GM23338 (cell line): ENCODE results near the gene ZNF536. TPM values are rescaled to one million over a fixed set of nuclear protein-coding genes. Genes with fewer than 3 reads are reported as not detected.

Source experiments
- ATAC-seq: fragments of 200-7000 bp; cut with Tn5 transposase; 3 replicates; pipeline ENCODE4 v1.9.1; 2020
- DNase-seq: peaks from one replicate; pipeline ENCODE4 v3.0.0-alpha.2; 2015; ENCODE audit warnings: low spot score
- H2AFZ ChIP-seq: fragments of 200-600 bp; sonication (generic); 2 replicates; pipeline ENCODE4 v1.8.0; 2016; ENCODE audit warnings: antibody characterized with exemption, mild to moderate bottlenecking, moderate library complexity
- H3F3A ChIP-seq: fragments of 200-600 bp; sonication (generic); replicated peaks from 2 replicates; pipeline ENCODE4 v1.8.0; 2017; ENCODE audit warnings: antibody characterized with exemption, mixed run types, low read depth
- H3K27ac ChIP-seq: fragments of 200-600 bp; sonication (generic); 2 replicates; pipeline ENCODE4 v1.6.1; 2016; ENCODE audit warnings: low read depth
- H3K27me3 ChIP-seq: fragments of 200-600 bp; sonication (generic); 2 replicates; pipeline ENCODE4 v1.8.0; 2016; ENCODE audit warnings: mild to moderate bottlenecking, mixed run types, moderate library complexity; ENCODE audit not compliant: insufficient read depth
- H3K36me3 ChIP-seq: fragments of 200-600 bp; sonication (generic); 2 replicates; pipeline ENCODE4 v1.8.0; 2016; ENCODE audit warnings: mild to moderate bottlenecking; ENCODE audit not compliant: insufficient read depth
- H3K4me1 ChIP-seq: fragments of 200-600 bp; sonication (generic); 2 replicates; pipeline ENCODE4 v1.8.0; 2016; ENCODE audit warnings: mild to moderate bottlenecking, moderate library complexity; ENCODE audit not compliant: insufficient read depth
- H3K4me2 ChIP-seq: fragments of 200-600 bp; sonication (generic); 2 replicates; pipeline ENCODE4 v1.7.1; 2017; ENCODE audit warnings: mixed run types
- H3K4me3 ChIP-seq: fragments of 200-600 bp; sonication (generic); 2 replicates; pipeline ENCODE4 v1.6.1; 2016; ENCODE audit warnings: mixed run types
- H3K79me2 ChIP-seq: fragments of 200-600 bp; sonication (generic); replicated peaks from 2 replicates; pipeline ENCODE4 v1.8.0; 2017; ENCODE audit warnings: mild to moderate bottlenecking; ENCODE audit not compliant: insufficient read depth
- H3K9me2 ChIP-seq: fragments of 200-600 bp; sonication (generic); 2 replicates; pipeline ENCODE4 v1.8.0; 2017; ENCODE audit not compliant: insufficient read depth
- H4K20me1 ChIP-seq: fragments of 200-600 bp; sonication (generic); replicated peaks from 2 replicates; pipeline ENCODE4 v1.8.0; 2017; ENCODE audit warnings: mild to moderate bottlenecking; ENCODE audit not compliant: insufficient read depth
- H3K27ac Mint-ChIP-seq: 2 replicates; pipeline ENCODE4 v1.8.0; 2020; ENCODE audit warnings: inconsistent platforms, mild to moderate bottlenecking, moderate library complexity, mixed read lengths
- H3K27me3 Mint-ChIP-seq: 3 replicates; pipeline ENCODE4 v1.8.0; 2022; ENCODE audit warnings: low read depth, mild to moderate bottlenecking, moderate library complexity, mixed read lengths, inconsistent platforms; ENCODE audit not compliant: insufficient read depth, poor library complexity
- H3K36me3 Mint-ChIP-seq: 3 replicates; pipeline ENCODE4 v1.8.0; 2021; ENCODE audit warnings: low read depth, mild to moderate bottlenecking, inconsistent platforms, moderate library complexity, mixed read lengths
- H3K4me1 Mint-ChIP-seq: 3 replicates; pipeline ENCODE4 v1.8.0; 2020; ENCODE audit warnings: mild to moderate bottlenecking, inconsistent platforms, mixed read lengths
- H3K4me3 Mint-ChIP-seq: 3 replicates; pipeline ENCODE4 v1.8.0; 2021; ENCODE audit warnings: moderate library complexity, mild to moderate bottlenecking, inconsistent platforms, mixed read lengths
- H3K9me3 Mint-ChIP-seq: 3 replicates; pipeline ENCODE4 v1.8.0; 2020; ENCODE audit warnings: moderate library complexity, mild to moderate bottlenecking, inconsistent platforms, mixed read lengths
- CREB1 ChIP-seq: fragments of 250-450 bp; sonication (Bioruptor Pico); IDR thresholded peaks from 2 replicates; pipeline ENCODE4 v1.5.0; 2020; ENCODE audit warnings: low read depth, mild to moderate bottlenecking, moderate library complexity
- EZH2 ChIP-seq: fragments of 200-600 bp; sonication (generic); IDR thresholded peaks from one replicate; pipeline ENCODE4 v1.8.0; 2017; ENCODE audit warnings: antibody characterized with exemption, mild to moderate bottlenecking, low read depth; ENCODE audit not compliant: unreplicated experiment
- EZH2phosphoT487 ChIP-seq: fragments of 200-600 bp; sonication (generic); IDR thresholded peaks from one replicate; pipeline ENCODE4 v1.8.1; 2018; ENCODE audit warnings: antibody characterized with exemption; ENCODE audit not compliant: unreplicated experiment
- JUNB ChIP-seq: IDR thresholded peaks from one replicate; pipeline ENCODE4 v1.6.1; 2016; ENCODE audit warnings: antibody characterized with exemption; ENCODE audit not compliant: unreplicated experiment
- NANOG ChIP-seq: IDR thresholded peaks from 2 replicates; pipeline ENCODE4 v1.6.1; 2016; ENCODE audit warnings: antibody characterized with exemption, borderline replicate concordance
- POLR2AphosphoS5 ChIP-seq: IDR thresholded peaks from 2 replicates; pipeline ENCODE4 v1.6.1; 2016; ENCODE audit warnings: antibody characterized with exemption, low read depth
- STAT1 ChIP-seq: IDR thresholded peaks from one replicate; pipeline ENCODE4 v1.6.1; 2016; ENCODE audit warnings: antibody characterized with exemption; ENCODE audit not compliant: unreplicated experiment
- ZNF114 ChIP-seq: fragments of 250-450 bp; sonication (Bioruptor Pico); IDR thresholded peaks from 2 replicates; pipeline ENCODE4 v1.5.0; 2020; ENCODE audit warnings: mild to moderate bottlenecking, moderate library complexity
- ZNF462 ChIP-seq: fragments of 250-450 bp; sonication (Bioruptor Pico); IDR thresholded peaks from 2 replicates; pipeline ENCODE4 v1.5.0; 2020; ENCODE audit warnings: mild to moderate bottlenecking, moderate library complexity
- polyA plus RNA-seq: library from polyadenylated mRNA; unstranded; fragments of >200 nt; fragmentation: Nextera tagmentation; extraction: Ambion mirVana; gene quantifications from 2 replicates; pipeline ENCODE4 v1.2.1, GENCODE V29; 2016
- total RNA-seq: library from RNA; depleted of rRNA; stranded (reverse); fragments of >200 nt; shearing (Covaris generic); gene quantifications from 2 replicates; pipeline ENCODE4 v1.2.3, GENCODE V29; 2014
- TF ChIP-seq, protein P1 (sequence below): IDR thresholded peaks from 2 replicates; pipeline ENCODE4 v1.6.1; 2016; ENCODE audit warnings: antibody characterized with exemption
- TF ChIP-seq, protein P2 (sequence below): IDR thresholded peaks from one replicate; pipeline ENCODE4 v1.6.1; 2018; ENCODE audit warnings: antibody characterized with exemption; ENCODE audit not compliant: unreplicated experiment

ZNF536 gene
- total and polyA plus RNA-seq, 2 experiments from 2014 or later, result 0.07 TPM; not detected in 1

GRCh38 chr19:30443531-30444252, 71.5 kb downstream of the ZNF536 start:
- Mint-ChIP-seq H3K4me3 (no peak overlapping the region), H3K4me1 (peaks cover 24% of the 10 kb centered on the region), H3K9me3 (no peaks in the 10 kb centered on the region), H3K36me3 (no peaks in the 10 kb centered on the region), H3K27ac (no peak overlapping the region), H3K27me3 (peaks cover 6% of the 10 kb centered on the region)
- Histone ChIP-seq H3K36me3 (no peaks in the 10 kb centered on the region), H3K27me3 (no peaks in the 10 kb centered on the region), H2AFZ (no peak overlapping the region), H4K20me1 (no peaks in the 10 kb centered on the region), H3K27ac (no peak overlapping the region), H3K4me3 (no peak overlapping the region), H3F3A (no peaks in the 10 kb centered on the region), H3K4me2 (no peak overlapping the region), H3K79me2 (no peaks in the 10 kb centered on the region), H3K4me1 (peaks cover 17% of the 10 kb centered on the region), H3K9me2 (no peaks in the 10 kb centered on the region)
- no peak for TF ChIP-seq NANOG
- ATAC-seq, result no peak
- no peak for DNase-seq

- no peak for DNase-seq
- Histone ChIP-seq H3K79me2 (no peaks in the 10 kb centered on the region), H4K20me1 (no peaks in the 10 kb centered on the region), H3K4me3 (no peak overlapping the region), H3K9me2 (no peaks in the 10 kb centered on the region), H2AFZ (peak overlapping the region; percentile 56; the same call in 1 of the 2 replicates), H3K4me1 (peaks cover 22% of the 10 kb centered on the region), H3K4me2 (no peak overlapping the region), H3K36me3 (no peaks in the 10 kb centered on the region), H3K27ac (no peak overlapping the region), H3F3A (no peaks in the 10 kb centered on the region), H3K27me3 (no peaks in the 10 kb centered on the region)
- Mint-ChIP-seq H3K27me3 (peaks cover 6% of the 10 kb centered on the region), H3K4me3 (no peak overlapping the region), H3K9me3 (no peaks in the 10 kb centered on the region), H3K27ac (no peak overlapping the region), H3K36me3 (no peaks in the 10 kb centered on the region), H3K4me1 (peaks cover 30% of the 10 kb centered on the region)
- no peak for ATAC-seq
- no peak for TF ChIP-seq POLR2AphosphoS5
- TF ChIP-seq, protein P1, sequence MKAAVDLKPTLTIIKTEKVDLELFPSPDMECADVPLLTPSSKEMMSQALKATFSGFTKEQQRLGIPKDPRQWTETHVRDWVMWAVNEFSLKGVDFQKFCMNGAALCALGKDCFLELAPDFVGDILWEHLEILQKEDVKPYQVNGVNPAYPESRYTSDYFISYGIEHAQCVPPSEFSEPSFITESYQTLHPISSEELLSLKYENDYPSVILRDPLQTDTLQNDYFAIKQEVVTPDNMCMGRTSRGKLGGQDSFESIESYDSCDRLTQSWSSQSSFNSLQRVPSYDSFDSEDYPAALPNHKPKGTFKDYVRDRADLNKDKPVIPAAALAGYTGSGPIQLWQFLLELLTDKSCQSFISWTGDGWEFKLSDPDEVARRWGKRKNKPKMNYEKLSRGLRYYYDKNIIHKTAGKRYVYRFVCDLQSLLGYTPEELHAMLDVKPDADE, result no peak
- TF ChIP-seq NANOG, result no peak
- TF ChIP-seq EZH2, result no peak
- no peak for TF ChIP-seq JUNB
- no peak for TF ChIP-seq CREB1 (CRISPR knock-in tag)
- no peak for TF ChIP-seq EZH2phosphoT487
- TF ChIP-seq STAT1, result no peak
- no peak for TF ChIP-seq ZNF462 (CRISPR knock-in tag)
- TF ChIP-seq, protein P2, sequence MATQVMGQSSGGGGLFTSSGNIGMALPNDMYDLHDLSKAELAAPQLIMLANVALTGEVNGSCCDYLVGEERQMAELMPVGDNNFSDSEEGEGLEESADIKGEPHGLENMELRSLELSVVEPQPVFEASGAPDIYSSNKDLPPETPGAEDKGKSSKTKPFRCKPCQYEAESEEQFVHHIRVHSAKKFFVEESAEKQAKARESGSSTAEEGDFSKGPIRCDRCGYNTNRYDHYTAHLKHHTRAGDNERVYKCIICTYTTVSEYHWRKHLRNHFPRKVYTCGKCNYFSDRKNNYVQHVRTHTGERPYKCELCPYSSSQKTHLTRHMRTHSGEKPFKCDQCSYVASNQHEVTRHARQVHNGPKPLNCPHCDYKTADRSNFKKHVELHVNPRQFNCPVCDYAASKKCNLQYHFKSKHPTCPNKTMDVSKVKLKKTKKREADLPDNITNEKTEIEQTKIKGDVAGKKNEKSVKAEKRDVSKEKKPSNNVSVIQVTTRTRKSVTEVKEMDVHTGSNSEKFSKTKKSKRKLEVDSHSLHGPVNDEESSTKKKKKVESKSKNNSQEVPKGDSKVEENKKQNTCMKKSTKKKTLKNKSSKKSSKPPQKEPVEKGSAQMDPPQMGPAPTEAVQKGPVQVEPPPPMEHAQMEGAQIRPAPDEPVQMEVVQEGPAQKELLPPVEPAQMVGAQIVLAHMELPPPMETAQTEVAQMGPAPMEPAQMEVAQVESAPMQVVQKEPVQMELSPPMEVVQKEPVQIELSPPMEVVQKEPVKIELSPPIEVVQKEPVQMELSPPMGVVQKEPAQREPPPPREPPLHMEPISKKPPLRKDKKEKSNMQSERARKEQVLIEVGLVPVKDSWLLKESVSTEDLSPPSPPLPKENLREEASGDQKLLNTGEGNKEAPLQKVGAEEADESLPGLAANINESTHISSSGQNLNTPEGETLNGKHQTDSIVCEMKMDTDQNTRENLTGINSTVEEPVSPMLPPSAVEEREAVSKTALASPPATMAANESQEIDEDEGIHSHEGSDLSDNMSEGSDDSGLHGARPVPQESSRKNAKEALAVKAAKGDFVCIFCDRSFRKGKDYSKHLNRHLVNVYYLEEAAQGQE, result no peak
- TF ChIP-seq ZNF114, result no peak
Measured at GRCh38 chr19:30444253-30444671, 72.1 kb downstream of the ZNF536 start.
